Measurements from ENCODE around the gene FAM78B.

The FAM78B gene

DNA sequence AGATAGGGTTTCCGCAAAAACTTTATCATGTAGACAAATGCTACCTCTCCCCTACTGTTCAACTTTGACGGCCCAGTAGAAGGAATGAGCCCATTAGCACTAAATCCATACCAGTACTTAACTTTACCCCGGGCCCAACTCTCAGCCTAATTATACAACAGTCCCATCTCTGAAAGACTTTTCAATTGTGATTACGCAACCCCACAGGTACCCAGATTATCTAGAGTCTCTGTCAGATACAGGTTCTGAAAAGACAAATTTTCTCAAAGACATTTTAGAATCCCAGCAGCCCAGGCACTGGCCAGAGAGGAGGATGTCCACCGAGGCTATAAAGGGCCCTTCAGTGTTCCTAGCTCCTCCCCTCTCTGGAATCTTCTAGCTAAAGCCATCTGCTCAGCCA, 15.0 kb downstream of the FAM78B start:
- Histone ChIP-seq H4K20me1 (ENCODE audit: insufficient read depth) (no peaks in the 10 kb centered on the region), H3K27me3 (ENCODE audit: insufficient read depth, low read depth) (no peaks in the 10 kb centered on the region), H3K9ac (no peak overlapping the region), H3K36me3 (ENCODE audit: insufficient read depth) (no peaks in the 10 kb centered on the region), H2AFZ (ENCODE audit: low read depth) (no peak overlapping the region), H3K27ac (no peak overlapping the region), H3K4me3 (IDR thresholded peaks at IDR 0.05; ENCODE audit: insufficient read depth, low read depth, low read length) (no peak overlapping the region), H3K4me2 (no peak overlapping the region), H3K4me1 (ENCODE audit: low read depth, poor library complexity, severe bottlenecking) (no peaks in the 10 kb centered on the region), H3K79me2 (ENCODE audit: insufficient read depth, low read depth) (no peaks in the 10 kb centered on the region)
- TF ChIP-seq, protein P1, sequence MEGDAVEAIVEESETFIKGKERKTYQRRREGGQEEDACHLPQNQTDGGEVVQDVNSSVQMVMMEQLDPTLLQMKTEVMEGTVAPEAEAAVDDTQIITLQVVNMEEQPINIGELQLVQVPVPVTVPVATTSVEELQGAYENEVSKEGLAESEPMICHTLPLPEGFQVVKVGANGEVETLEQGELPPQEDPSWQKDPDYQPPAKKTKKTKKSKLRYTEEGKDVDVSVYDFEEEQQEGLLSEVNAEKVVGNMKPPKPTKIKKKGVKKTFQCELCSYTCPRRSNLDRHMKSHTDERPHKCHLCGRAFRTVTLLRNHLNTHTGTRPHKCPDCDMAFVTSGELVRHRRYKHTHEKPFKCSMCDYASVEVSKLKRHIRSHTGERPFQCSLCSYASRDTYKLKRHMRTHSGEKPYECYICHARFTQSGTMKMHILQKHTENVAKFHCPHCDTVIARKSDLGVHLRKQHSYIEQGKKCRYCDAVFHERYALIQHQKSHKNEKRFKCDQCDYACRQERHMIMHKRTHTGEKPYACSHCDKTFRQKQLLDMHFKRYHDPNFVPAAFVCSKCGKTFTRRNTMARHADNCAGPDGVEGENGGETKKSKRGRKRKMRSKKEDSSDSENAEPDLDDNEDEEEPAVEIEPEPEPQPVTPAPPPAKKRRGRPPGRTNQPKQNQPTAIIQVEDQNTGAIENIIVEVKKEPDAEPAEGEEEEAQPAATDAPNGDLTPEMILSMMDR (conservative IDR thresholded peaks at IDR 0.05; ENCODE audit: low read depth, low read length) = no peak

DNA sequence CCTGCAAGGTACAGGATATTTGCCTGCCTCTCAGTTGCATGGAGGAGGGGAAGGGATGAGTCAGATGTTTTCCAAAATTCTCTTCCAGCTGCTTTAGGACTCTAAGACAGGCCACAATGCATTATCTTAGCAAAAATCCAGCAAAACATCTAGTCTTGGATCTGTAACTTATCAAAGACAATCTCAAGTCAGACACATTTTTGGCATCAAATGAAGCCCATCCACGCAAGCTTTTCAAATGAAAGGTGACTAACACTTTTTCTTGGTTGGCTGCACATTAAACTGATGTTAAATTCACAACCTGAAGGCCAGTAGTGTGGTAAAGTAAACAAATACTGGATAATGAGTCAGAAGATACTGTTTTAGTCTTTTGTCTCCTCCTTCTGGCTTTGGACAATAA, 21.3 kb downstream of the FAM78B start:
- TF ChIP-seq, protein P1 (conservative IDR thresholded peaks at IDR 0.05; ENCODE audit: low read depth, low read length) = no peak
- Histone ChIP-seq H3K4me2 (no peak overlapping the region), H3K27ac (no peak overlapping the region), H3K9ac (no peak overlapping the region), H3K27me3 (ENCODE audit: insufficient read depth, low read depth) (no peaks in the 10 kb centered on the region), H3K4me3 (IDR thresholded peaks at IDR 0.05; ENCODE audit: insufficient read depth, low read depth, low read length) (no peak overlapping the region), H3K36me3 (ENCODE audit: insufficient read depth) (no peaks in the 10 kb centered on the region), H3K4me1 (ENCODE audit: low read depth, poor library complexity, severe bottlenecking) (no peaks in the 10 kb centered on the region), H2AFZ (ENCODE audit: low read depth) (no peak overlapping the region), H3K79me2 (ENCODE audit: insufficient read depth, low read depth) (no peaks in the 10 kb centered on the region), H4K20me1 (ENCODE audit: insufficient read depth) (no peaks in the 10 kb centered on the region)

DNA sequence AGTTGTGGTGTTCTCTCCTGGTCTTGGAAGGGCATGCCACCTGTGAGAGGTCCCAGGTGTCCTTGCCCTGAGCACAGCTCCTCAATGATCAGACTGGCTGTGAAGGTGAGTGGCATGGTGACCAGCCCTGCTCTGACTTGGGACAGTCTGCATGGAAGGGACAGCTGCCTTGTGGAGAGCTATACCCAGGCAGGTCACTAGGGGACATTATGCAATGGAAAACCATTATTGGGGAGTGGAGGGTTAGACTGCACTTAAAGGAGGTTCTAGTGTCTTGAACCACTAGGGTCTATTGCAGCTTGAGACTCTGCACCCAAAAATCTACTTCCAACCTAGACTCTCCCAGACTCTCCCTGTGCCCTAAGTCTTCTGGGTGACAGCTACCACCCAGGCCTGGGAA, 24.8 kb downstream of the FAM78B start:
- TF ChIP-seq, protein P1 (conservative IDR thresholded peaks at IDR 0.05; ENCODE audit: low read depth, low read length) = no peak
- Histone ChIP-seq H3K27me3 (ENCODE audit: insufficient read depth, low read depth) (no peaks in the 10 kb centered on the region), H3K79me2 (ENCODE audit: insufficient read depth, low read depth) (no peaks in the 10 kb centered on the region), H3K9ac (no peak overlapping the region), H3K36me3 (ENCODE audit: insufficient read depth) (no peaks in the 10 kb centered on the region), H2AFZ (ENCODE audit: low read depth) (no peak overlapping the region), H3K4me3 (IDR thresholded peaks at IDR 0.05; ENCODE audit: insufficient read depth, low read depth, low read length) (no peak overlapping the region), H3K4me2 (no peak overlapping the region), H3K4me1 (ENCODE audit: low read depth, poor library complexity, severe bottlenecking) (no peaks in the 10 kb centered on the region), H4K20me1 (ENCODE audit: insufficient read depth) (no peaks in the 10 kb centered on the region), H3K27ac (no peak overlapping the region)

DNA sequence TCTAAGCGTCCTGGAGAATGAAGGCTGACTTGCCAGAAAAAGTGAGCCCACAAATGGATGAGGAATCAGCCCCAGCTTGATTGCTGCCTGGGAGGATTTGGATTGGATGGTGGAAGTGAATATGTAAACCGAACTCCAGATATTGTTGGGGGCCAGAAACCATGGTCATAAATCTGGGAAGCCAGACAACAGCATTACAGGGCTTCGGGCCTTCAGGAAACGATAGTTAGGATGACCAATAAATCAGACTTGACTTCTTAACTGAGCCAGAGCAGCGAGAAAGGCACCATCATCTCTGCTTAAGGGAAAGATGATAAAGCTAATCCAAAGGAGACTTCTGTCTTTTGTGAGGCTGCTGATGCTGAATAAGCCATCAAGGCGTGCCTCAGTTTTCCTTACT, 26.6 kb downstream of the FAM78B start:
- H3K4me2 ChIP-seq = no peak overlapping the region
- no peaks in the 10 kb centered on the region for H4K20me1 ChIP-seq (ENCODE audit: insufficient read depth)
- no peaks in the 10 kb centered on the region for H3K27me3 ChIP-seq (ENCODE audit: insufficient read depth, low read depth)
- H2AFZ ChIP-seq (ENCODE audit: low read depth) = no peak overlapping the region
- no peaks in the 10 kb centered on the region for H3K36me3 ChIP-seq (ENCODE audit: insufficient read depth)
- H3K9ac ChIP-seq = no peak overlapping the region
- no peaks in the 10 kb centered on the region for H3K4me1 ChIP-seq (ENCODE audit: low read depth, poor library complexity, severe bottlenecking)
- H3K4me3 ChIP-seq (IDR thresholded peaks at IDR 0.05; ENCODE audit: insufficient read depth, low read depth, low read length) = no peak overlapping the region
- TF ChIP-seq, protein P1 (conservative IDR thresholded peaks at IDR 0.05; ENCODE audit: low read depth, low read length) = no peak
- H3K79me2 ChIP-seq (ENCODE audit: insufficient read depth, low read depth) = no peaks in the 10 kb centered on the region
- H3K27ac ChIP-seq = no peak overlapping the region

GRCh38 chr1:166139735-166140134, 27.1 kb downstream of the FAM78B start:
- Histone ChIP-seq H3K36me3 (ENCODE audit: insufficient read depth) (no peaks in the 10 kb centered on the region), H3K4me2 (no peak overlapping the region), H3K27ac (no peak overlapping the region), H3K9ac (no peak overlapping the region), H3K79me2 (ENCODE audit: insufficient read depth, low read depth) (no peaks in the 10 kb centered on the region), H3K4me1 (ENCODE audit: low read depth, poor library complexity, severe bottlenecking) (no peaks in the 10 kb centered on the region), H3K4me3 (IDR thresholded peaks at IDR 0.05; ENCODE audit: insufficient read depth, low read depth, low read length) (no peak overlapping the region), H4K20me1 (ENCODE audit: insufficient read depth) (no peaks in the 10 kb centered on the region), H2AFZ (ENCODE audit: low read depth) (no peak overlapping the region), H3K27me3 (ENCODE audit: insufficient read depth, low read depth) (no peaks in the 10 kb centered on the region)
- TF ChIP-seq, protein P1 (conservative IDR thresholded peaks at IDR 0.05; ENCODE audit: low read depth, low read length) = no peak
